NAMALWA (cell line): ENCODE results near the gene BNC2.
"Not testable (repeated sequence)": the region's sequence is repeated elsewhere in the genome, so short reads cannot be mapped to it uniquely, and the experiment has no call there.

Source experiments
- DNase-seq: peaks from one replicate; pipeline ENCODE4 v3.0.0-alpha.2; 2015; ENCODE audit warnings: low spot score

The BNC2 gene

DNA sequence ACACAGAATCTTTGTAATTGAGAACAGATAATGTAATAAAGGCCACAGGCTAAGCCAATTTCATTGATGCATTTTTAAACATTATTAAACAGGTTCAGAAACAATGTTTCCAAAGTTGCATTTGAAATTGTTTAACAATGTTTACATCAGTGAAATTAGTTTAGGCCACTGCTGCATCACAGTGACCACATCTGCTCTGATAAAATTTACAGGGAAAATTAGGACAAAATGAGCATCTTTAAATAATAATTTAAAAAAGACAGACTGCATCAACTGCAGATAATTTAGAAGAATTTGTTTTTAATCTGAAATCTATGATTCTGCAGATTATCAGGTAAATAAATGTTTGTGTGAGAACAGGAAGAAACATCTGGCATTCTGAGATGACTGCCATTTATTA is 420.4 kb downstream of the BNC2 start:
- DNase-seq = no peak

GRCh38 chr9:16449076-16449730 is 421.3 kb downstream of the BNC2 start:
- no peak for DNase-seq

- DNase-seq = no peak
These were observed 422.5 kb downstream of the BNC2 start for GRCh38 chr9:16447946-16448345.

GRCh38 chr9:16446636-16447035 is 423.8 kb downstream of the BNC2 start:
- DNase-seq = no peak

- no peak for DNase-seq
These were observed 425.1 kb downstream of the BNC2 start for GRCh38 chr9:16445141-16445920.

DNA sequence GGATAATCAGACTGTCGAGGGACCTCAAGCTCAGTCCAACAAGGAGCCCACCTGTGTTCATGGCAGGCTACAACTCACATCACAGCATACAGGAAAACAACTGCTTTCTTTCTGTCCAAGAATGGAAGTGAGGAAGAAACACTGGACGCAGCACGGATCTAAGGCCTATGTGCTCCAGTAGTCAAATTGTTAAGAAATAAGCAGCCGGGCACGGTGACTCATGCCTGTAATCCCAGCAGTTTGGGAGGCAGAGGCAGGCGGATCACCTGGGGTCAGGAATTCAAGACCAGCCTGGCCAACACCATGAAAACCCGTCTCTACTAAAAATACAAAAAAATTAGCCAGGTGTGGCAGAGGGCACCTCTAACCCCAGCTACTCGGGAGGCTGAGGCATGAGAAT is 427.8 kb downstream of the BNC2 start:
- no peak for DNase-seq

GRCh38 chr9:16441791-16442190 is 428.7 kb downstream of the BNC2 start:
- DNase-seq = no peak

- not testable (repeated sequence) for DNase-seq
These were observed 431.6 kb downstream of the BNC2 start for GRCh38 chr9:16438831-16439230.

DNA sequence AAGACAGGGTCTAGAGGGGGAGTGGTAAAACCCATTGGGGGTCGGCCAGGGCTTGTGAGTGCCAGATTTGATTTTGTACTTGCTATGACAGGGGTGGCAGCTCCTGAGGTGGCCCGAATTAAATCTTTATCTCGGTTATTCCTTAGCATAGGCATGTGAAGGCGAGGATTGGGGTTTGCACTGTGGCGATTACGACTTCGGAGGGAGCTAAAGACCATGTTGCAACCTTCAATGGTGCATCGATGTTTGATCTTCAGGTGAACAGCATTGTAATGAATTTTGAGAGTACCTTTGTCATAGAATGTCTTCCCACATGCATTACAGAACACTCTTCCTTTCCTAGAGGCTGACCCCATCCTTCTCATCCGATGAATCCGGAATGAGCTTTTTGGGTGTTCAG is 433.9 kb downstream of the BNC2 start:
- DNase-seq = no peak

DNA sequence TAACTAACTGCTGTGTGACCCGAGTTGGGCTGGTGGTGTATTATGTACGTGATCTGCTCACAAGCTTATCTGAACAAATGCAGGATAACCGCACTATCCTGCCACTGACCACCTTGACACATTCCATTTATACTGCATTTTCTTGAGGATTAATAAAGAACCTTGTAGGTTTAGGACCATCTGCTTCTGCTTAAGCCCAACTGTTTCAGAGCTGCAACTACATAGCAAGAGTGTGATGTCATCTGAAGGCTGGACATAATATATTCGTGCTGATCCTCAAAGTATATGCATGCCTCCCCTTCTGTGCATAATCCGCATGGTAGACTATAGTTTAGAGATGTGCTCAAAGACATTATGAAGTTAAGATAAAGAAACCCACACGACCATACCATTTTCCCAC is 435.9 kb downstream of the BNC2 start:
- DNase-seq = no peak

DNA sequence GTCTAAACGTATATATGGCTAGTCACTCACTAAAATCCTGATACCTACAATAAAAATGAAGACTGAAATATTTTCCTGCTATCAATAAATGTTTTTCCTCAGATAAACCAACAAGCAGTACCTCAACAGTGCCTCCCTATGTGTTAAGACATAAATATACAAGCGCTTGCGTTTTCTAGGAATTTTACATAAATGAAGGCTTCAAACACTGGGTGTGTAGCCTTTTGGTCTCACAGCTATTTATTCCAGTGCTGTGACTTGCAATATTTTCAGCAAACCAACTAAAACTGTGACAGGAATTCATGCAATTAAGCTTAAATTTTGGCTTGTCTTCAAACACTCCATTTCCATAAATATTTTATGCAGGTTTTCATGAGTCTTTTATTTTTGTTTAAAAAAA is 437.0 kb downstream of the BNC2 start:
- no peak for DNase-seq

DNA sequence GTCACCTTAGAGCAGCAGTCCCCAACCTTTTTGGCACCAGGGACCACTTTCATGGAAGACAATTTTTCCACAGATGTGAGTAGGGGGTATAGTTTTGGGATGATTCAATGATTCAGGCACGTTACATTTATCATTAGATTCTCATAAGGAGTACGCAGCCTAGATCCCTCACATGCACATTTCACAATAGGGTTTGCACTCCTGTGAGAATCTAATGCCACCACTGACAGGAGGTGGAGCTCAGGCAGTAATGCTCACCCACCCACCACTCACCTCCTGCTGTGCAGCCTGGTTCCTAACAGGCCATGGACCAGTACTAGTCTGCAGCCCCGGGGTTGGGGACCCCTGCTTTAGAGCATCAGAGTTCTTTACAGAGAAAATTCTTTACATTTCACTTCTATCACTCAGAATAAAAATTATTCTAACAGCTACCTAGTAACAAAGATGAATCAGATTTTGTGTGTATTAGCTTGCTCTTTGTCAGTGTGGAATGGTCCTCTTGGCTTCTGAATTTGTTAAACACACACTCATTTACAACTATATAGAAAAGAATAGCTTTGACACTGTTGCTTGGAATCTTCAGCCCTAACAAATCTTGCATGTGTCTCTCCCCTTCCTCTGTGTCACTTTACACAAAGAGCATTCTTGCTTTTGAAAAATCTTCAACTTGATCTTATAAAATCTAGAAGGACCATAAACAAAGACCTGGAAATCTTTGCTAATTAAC is 438.6 kb downstream of the BNC2 start:
- no peak for DNase-seq

GRCh38 chr9:16429671-16430070 is 440.8 kb downstream of the BNC2 start:
- no peak for DNase-seq

GRCh38 chr9:16427873-16428427 is 442.5 kb downstream of the BNC2 start:
- DNase-seq = no peak

GRCh38 chr9:16426716-16427115 is 443.8 kb downstream of the BNC2 start:
- DNase-seq = no peak

- DNase-seq = no peak
These were observed 444.8 kb downstream of the BNC2 start for GRCh38 chr9:16425562-16426231.

- DNase-seq = no peak
These were observed 448.4 kb downstream of the BNC2 start for GRCh38 chr9:16422114-16422513.

DNA sequence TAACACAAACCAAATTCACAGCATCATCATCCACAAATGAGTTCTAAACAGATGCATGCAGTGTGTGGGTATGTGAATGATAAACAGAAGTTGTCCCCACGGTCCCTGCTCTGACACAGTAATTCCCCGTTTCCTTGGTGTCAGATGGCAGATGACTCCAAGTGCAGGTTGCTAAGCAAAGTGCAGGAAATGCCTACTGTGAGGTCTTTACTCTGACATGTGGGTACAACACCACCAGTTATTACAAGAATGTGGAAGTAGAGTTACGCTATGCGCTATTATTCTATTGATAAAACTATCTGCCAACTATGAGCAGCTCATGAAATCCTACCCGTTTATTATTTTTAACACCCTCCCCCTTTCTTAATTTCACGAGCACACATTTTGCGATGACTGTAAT is 448.9 kb downstream of the BNC2 start:
- DNase-seq = no peak

GRCh38 chr9:16419124-16419523 is 451.3 kb downstream of the BNC2 start:
- DNase-seq = no peak

DNA sequence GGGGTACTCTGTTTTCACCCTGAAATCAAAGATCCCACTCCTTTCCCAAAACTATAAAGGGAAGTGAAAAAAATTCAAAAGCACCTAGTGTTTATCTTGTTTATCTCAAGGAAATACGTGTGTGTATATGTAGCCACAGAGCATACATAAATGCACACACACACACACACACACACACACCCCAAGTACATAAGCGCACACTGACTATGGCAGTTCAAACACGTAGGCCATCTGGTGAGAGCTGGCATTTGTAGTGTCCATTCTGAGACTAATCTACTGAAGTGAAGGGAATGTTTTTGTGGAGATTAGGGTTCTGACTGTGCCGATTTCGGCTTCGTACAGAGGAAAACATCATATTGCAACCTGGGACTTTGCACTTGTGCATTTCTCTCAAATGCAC is 451.7 kb downstream of the BNC2 start:
- DNase-seq = no peak

- no peak for DNase-seq
These were observed 452.7 kb downstream of the BNC2 start for GRCh38 chr9:16417749-16418148.

DNA sequence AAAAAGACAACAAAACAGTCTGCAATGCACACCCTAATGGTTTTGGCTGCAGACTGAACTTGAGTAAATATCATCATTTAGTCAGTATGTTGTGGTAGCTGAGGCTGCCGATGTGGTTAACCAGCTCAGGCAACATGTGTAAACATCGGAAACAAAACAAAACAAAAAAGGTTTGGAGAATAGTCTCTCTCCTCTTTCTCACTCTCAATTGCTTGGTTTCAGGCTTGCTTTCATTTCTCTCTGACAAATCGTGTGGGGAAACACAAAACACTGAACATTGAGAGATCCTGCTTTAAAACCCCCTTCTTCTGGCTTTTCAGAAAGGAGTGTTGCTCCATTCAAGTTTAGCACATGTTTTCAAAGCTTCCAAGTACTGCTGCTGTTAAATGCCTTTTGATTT is 453.3 kb downstream of the BNC2 start:
- DNase-seq = no peak
